ENCODE data around the gene LTBP1. TPM values are rescaled to one million over a fixed set of nuclear protein-coding genes. Genes with fewer than 3 reads are reported as not detected.
A peak's percentile ranks its signal among the peaks of the same experiment; 100 is the strongest.

Gene LTBP1
- total RNA-seq, 1 experiment from 2014 or later, result 6.7 TPM

DNA sequence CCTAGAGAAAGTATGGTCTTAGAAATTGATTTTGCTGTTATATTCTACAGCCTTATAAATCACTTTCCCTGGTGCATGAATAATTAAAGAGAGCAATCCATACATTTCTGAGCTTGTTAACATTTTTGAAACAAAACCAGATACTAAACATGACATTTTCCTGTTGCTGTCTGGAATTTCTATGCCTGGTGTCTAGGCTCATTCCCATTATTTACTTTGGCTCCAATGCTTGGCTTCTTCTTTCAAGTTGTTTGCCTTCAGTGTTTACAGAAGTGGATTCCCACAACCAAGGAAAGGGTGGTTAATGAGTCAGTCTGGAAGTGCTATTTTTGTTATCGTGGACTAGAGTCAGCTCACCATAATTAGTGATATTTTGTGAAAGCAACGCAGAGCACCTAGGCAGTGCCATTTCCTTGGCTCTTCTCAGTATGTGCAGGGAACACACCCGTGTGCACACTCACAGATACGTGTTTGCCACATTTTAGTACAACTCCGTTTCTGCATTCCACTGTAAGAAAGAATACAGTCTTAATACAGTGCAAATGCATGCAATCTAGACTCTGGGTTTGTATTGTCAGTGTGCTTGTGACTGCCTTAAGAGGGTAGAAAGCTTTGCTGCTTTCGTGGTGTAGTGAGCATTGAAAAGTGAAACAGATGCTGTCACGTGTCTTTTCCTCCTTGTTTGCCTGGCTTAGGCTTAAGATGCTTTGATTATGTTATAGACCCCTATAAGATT, 344.7 kb downstream of the LTBP1 start:
- in situ Hi-C loops (cut with HindIII; ENCODE audit: low pct_unique_long_range_greater_than_20kb, low sequenced_read_pairs), result no loop called here
- peak; percentile 26 for DNase-seq (ENCODE audit: low read depth, low spot score)

DNA sequence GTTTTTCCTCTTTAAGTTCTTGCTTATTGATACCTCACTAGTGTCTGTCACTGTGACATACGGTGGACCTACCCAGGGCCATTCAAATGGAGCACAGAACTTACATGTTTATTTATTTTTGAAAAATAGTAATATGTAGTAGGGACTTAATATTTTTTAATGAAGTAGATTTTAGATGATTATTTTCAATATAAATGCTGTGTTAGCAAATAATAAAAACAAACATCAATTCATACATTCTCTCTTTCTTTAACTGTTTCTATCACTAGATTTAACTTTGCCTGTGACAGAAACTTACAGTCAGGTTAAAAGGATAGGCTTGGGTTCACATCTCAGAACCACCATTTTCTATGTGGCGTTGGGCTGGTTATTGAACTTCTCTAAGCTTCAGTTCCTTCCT, 345.3 kb downstream of the LTBP1 start:
- in situ Hi-C loops (cut with HindIII; ENCODE audit: low pct_unique_long_range_greater_than_20kb, low sequenced_read_pairs), result no loop called here
- no peak for DNase-seq (ENCODE audit: low read depth, low spot score)

DNA sequence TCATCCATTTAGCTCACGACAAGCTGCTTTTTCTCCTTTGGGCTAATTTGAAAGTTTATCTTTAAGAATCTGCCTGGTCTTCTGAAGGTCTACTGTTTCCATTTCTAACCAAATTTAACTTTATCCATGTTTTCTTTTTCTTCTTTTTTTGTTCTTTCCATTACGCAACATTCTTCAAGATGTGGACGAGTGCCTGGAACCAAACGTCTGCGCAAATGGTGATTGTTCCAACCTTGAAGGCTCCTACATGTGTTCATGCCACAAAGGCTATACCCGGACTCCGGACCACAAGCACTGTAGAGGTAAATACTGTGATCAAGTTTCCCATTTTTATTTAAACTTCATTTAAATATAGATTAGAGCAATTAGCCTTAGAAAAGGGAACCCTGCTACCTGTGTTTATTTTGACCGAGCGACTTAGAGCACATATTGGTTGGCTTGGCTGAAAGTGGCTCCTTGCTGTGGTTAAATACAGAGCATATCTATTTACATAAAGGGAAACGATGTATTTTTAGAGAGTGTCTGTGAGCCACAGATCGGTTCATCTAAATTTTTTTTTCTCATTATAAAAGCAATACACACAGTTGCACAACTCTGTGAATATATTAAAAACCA, 346.3 kb downstream of the LTBP1 start:
- no peak for DNase-seq (ENCODE audit: low read depth, low spot score)
- in situ Hi-C loops (cut with HindIII; ENCODE audit: low pct_unique_long_range_greater_than_20kb, low sequenced_read_pairs), result no loop called here

DNA sequence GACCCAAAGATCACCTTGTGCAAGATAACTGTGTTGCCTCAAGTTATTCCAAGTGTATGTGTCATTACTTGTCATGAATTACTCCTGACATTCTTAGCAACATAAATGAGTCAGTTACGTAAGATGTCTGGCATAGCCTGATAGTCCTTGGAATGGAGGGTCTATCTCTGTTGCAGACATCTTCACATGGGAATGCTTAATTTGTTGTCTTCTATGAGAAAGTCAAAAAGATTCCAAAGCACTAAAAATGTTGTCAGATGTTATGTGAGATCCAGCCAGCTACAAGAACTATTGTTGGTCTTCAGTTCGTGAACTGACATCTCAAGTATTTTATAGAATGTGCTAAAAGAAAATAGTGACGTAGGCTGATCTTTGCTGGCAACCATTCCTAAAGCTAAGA, 351.5 kb downstream of the LTBP1 start:
- no peak for DNase-seq (ENCODE audit: low read depth, low spot score)

DNA sequence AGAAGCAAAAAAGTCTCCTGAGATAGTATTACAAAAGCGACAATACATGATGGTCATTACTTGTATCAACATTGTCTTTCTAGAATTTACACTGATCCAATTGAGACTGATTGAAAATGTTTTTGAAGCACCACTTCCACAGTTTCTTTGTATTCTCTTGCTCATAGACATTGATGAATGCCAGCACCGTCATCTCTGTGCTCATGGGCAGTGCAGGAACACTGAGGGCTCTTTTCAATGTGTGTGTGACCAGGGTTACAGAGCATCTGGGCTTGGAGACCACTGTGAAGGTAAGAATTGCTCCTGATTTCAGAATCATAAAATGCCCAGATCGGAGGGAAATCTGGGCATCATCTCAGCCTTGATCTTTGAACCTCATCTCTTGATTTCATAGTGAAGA, 354.6 kb downstream of the LTBP1 start:
- in situ Hi-C loops (cut with HindIII; ENCODE audit: low pct_unique_long_range_greater_than_20kb, low sequenced_read_pairs), result no loop called here
- no peak for DNase-seq (ENCODE audit: low read depth, low spot score)

More for the DNA sequence above, 351.5 kb downstream of the LTBP1 start:
- in situ Hi-C loops (cut with HindIII; ENCODE audit: low pct_unique_long_range_greater_than_20kb, low sequenced_read_pairs), result no loop called here

DNA sequence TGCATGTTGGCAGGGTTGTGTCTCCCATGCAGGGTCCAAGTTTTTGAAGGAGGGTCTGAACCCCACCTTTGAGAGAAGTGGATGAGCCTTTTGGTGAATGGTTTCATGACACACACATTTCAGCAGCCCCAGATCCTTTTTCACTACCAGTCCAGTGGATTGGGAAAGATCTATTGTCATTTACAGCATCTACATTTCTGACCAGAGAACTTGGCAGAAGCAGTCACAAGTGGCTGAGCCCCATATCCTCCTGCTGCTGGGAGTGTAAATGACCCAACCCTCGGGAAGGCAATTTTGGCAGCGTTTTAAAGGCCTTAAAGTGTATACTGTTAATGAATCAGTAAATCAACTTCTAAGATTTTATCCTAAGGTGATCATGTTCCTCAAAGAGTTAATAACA, 355.6 kb downstream of the LTBP1 start:
- in situ Hi-C loops (cut with HindIII; ENCODE audit: low pct_unique_long_range_greater_than_20kb, low sequenced_read_pairs), result no loop called here
- no peak for DNase-seq (ENCODE audit: low read depth, low spot score)

DNA sequence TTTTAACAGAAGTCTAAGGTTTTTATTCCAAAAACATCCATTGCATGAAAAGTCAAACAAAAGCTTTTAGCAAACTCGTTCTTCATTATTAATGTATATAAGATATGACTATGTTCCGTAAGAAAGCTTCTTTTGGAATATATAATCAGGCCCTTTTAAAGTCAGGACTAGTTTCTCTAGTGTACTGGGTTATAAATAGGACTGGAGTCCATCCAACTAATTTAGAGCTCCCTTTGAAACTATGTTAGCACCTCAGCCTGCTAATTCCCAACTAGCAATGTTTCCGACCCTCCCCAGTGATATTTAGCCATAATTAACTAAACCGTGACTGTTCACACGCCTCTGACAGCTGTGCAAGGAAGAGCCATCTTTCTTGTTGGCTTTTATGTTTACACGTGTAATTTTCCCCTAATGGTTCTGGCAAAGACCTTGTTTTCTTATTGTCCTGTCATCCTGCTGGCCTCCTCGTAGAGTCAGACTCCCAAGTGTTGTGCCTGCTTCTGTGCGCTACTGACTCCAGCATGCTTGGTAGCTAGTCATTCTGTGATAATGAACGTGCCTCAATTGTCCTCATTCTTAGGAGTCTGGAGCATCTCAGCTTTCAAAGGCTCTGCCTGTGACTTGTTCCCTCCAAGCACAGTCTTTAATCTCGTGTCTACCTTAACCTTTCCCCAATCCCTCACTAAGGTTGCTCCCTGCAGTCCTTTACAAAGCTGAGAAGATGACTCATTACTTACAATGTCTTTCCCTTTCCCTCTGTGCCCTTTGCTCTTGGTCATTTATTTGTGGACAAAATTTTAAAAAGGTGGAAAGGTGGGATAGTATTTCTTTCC, 357.5 kb downstream of the LTBP1 start:
- DNase-seq (ENCODE audit: low read depth, low spot score), result no peak
- in situ Hi-C loops (cut with HindIII; ENCODE audit: low pct_unique_long_range_greater_than_20kb, low sequenced_read_pairs), result no loop called here

DNA sequence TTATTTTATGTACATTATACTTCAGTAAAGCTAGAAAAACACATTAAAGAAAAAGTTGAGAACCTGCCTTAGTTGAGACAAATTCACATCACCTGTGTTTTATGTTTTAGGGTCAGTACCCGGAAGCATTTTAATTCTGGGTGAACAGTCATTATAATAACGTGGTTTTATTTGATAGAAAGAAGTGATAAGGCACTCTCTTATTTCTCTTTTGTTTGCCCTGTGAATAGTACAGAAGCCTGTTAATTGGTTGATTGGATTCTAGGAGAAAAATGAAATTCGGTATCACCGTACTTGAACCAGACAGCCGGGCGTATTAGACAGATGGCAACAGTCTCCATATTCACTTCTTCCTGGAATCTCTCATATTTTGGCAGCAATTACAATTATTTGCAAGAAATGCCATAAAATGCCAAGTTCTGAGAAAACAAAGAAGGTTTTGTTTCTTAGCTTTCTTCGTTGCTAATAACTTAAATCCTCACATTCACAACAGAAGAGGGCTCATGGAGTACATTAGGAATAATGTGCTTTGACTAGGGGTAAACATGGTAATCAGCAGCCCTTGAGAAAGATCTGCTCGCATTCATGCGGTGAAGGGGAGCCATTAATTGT, 361.0 kb downstream of the LTBP1 start:
- in situ Hi-C loops (cut with HindIII; ENCODE audit: low pct_unique_long_range_greater_than_20kb, low sequenced_read_pairs), result no loop called here
- DNase-seq (ENCODE audit: low read depth, low spot score), result peak; percentile 70

DNA sequence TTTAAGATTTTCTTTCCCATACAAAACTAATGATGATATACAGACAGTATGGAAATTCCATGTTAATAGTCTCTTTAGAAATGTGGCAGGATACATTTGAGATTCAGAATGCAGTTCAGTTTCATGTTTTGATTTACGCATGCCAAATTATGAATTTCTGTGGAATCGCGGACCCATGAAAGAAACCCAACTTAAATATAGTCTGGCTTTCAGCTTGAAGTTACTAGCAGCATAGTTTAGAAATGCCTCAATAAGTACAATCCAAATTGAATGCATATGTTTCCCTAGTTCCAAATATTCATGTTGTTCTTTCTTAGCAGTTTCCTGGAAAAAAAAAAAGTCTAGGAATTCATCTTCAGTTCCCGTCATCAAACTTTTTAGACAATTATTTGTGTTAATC, 365.6 kb downstream of the LTBP1 start:
- DNase-seq (ENCODE audit: low read depth, low spot score), result no peak
- in situ Hi-C loops (cut with HindIII; ENCODE audit: low pct_unique_long_range_greater_than_20kb, low sequenced_read_pairs), result no loop called here

DNA sequence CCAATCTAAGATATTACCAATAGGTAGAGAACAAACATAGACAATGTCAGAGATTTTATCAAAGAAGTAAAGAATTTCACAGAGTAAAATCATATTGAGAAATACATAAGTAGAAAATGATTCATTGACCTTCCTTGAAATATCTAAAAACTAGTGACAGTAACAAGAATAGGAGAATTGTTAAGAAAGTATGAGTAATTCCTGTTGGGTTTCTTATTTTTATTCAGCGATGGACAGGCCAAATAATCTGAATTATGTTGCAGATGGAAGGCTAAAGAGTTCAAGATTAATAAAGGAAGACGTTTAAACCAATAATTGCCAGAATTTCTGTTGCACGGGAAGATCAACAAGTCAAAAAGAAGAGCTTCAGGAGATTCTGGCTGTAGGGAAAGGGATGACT, 366.3 kb downstream of the LTBP1 start:
- no peak for DNase-seq (ENCODE audit: low read depth, low spot score)
- in situ Hi-C loops (cut with HindIII; ENCODE audit: low pct_unique_long_range_greater_than_20kb, low sequenced_read_pairs), result no loop called here

DNA sequence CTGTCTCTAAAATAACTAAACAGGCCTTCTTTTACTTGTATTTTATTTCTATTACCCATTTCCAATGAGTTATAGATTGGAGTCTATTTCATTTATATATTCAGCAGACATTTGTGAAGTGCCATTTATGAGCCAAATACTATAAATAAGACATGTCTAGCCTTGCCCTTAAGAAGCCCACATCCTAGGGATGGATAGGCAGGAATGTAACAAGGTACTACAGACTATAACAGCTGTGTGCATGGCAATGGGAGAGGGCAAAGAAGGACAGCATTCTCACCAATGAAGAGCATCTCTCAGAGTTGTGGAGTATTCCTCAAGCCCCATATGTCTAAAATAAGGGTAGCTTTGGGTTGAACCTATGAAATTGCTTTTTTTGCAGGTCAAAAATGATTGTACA, 367.8 kb downstream of the LTBP1 start:
- DNase-seq (ENCODE audit: low read depth, low spot score), result no peak
- in situ Hi-C loops (cut with HindIII; ENCODE audit: low pct_unique_long_range_greater_than_20kb, low sequenced_read_pairs), result no loop called here

DNA sequence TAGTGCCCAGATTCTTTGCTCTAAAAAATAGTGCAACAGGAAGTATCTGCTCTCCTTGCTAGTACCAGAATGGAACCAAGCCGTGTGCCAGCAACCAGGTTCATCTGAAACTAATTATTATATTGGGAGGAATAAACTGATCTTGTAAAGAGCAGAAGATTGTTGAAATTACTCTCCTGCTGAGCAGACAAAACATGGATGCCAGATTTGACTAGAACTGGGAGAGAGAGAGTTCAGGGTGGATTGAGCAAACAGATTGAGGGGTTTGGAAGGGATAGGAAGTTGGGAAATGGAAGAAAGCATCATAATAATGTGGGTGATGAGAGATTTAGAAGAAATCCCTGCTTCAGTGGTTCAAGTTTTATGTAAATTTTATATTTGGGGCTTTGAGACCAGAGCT, 369.6 kb downstream of the LTBP1 start:
- in situ Hi-C loops (cut with HindIII; ENCODE audit: low pct_unique_long_range_greater_than_20kb, low sequenced_read_pairs), result no loop called here
- DNase-seq (ENCODE audit: low read depth, low spot score), result no peak

DNA sequence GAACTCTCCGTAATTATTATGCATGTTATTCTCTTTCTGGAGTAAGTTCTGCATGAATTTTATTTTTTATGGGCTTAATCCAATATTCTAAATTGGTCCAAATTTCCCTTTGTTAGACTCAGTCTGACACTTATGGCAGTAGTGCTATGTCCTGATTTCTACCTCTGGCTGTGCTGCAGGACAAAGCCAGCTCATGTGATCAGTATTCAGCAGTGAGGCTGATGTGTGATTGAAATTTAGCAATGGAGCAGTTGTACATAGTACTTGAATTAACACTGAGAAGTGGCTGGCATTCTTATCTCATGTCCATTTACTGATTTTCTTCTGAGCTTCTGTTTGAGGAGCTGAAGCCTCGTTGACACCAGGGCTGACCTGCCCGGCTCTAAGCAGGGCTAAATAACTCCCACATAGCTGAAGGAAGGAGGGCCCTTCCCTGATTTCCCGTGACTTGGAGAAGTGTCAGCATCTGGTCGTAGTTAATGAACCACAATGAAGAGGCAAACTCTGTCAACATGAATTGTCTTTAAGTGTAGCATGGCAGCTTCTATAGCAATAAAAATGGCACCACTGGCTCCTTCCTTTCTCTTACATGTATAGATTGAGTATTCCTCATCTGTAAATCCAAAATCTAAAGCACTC, 370.7 kb downstream of the LTBP1 start:
- DNase-seq (ENCODE audit: low read depth, low spot score), result no peak
- in situ Hi-C loops (cut with HindIII; ENCODE audit: low pct_unique_long_range_greater_than_20kb, low sequenced_read_pairs), result no loop called here

DNA sequence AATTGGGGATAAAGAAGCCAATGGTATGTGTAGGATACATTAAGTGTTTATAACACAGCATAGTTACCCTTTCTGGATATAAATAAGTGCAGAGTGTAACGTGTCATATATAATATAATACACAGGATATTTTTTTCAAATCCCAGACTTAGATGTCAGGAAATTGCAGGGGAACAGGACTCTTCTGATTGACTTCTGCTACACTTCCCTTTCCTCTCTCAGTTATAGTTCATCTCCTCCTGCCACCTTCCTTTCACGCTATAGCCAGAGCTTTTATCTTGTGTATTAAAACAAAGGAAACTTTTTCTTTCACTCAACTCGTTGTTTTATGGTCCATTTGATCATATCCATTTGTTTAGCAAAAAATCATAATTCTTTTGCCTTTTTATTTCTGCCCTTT, 371.7 kb downstream of the LTBP1 start:
- in situ Hi-C loops (cut with HindIII; ENCODE audit: low pct_unique_long_range_greater_than_20kb, low sequenced_read_pairs), result no loop called here
- DNase-seq (ENCODE audit: low read depth, low spot score), result no peak

DNA sequence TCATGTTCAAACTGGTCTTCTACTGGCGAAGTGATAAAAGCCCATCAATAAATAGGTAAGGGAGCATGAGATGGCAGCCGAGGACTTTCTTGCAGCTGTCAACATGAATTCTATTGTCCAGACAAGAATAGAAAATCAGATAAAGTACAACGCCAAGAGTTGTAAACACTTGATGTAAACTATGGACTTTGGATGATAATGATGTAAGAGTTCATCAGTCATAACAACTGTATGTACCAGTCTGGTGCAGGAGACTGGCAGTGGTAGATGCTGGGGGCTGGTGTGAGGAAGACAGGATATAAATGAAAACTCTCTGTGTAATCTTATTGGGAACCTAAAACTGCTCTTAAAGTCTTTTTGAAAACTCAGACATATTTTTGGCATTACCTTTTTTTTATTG, 373.8 kb downstream of the LTBP1 start:
- no peak for DNase-seq (ENCODE audit: low read depth, low spot score)
- in situ Hi-C loops (cut with HindIII; ENCODE audit: low pct_unique_long_range_greater_than_20kb, low sequenced_read_pairs), result no loop called here

DNA sequence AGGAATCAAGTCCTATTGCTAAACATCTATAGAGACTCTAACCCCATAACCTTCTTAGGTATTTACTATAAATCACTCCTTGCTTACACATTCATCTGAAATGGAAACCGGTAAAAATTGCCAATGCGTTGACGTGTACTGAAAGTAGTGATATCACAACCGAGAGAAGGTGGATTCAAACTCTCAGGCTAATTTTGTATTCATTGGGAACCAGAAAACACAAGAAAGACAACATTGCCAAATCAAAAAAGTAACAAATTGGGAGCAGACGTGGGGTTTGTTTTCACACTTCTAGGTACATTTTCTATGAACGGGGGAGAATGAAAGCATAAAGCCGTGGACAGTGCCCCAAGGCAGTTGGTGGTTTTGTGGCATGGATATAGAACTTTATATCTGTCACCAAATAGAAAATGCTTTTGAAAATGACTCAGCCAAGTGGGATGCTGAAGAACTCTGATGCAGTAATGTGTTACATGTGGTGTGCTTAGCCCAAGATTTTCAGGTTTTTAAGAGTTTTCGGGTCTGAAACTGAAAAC, 374.6 kb downstream of the LTBP1 start:
- in situ Hi-C loops (cut with HindIII; ENCODE audit: low pct_unique_long_range_greater_than_20kb, low sequenced_read_pairs), result no loop called here
- DNase-seq (ENCODE audit: low read depth, low spot score), result no peak

DNA sequence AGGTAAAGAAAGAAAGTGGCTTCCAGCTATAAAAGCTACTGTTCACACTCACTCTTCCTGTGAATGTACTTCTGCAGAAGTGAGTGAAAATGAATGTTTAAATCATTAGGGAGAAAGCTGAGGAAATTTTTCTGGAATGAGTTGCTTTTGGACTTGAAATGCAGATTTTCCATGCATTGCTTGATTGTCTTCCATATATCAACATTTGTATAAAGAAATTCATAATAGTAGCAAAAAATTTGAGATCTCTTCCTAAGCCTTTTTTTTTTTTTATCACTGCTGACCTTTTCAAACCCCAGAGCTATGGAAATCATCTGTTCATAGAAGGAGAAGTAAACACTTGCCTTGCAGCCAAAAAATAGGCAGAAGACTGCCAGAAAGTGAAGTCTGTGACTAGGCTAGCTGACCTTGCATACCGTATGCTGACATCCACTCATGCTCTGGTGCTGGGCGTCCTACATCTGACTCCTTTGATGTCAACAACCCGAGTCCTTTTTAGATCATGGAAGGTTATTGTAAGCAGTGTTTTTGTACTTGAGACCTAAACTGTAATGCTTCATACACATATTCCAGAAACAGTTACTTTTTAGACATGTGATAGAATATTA, 375.2 kb downstream of the LTBP1 start:
- in situ Hi-C loops (cut with HindIII; ENCODE audit: low pct_unique_long_range_greater_than_20kb, low sequenced_read_pairs), result no loop called here
- no peak for DNase-seq (ENCODE audit: low read depth, low spot score)

Measured in SK-MEL-5 (cell line).